ENCODE measurements around the gene FBXW2.
A peak's percentile ranks its signal among the peaks of the same experiment; 100 is the strongest.
"Not testable (repeated sequence)": the region's sequence is repeated elsewhere in the genome, so short reads cannot be mapped to it uniquely, and the experiment has no call there.

The FBXW2 gene

GRCh38 chr9:120777229-120777628 is 16.0 kb downstream of the FBXW2 start:
- DNase-seq = no peak

DNA sequence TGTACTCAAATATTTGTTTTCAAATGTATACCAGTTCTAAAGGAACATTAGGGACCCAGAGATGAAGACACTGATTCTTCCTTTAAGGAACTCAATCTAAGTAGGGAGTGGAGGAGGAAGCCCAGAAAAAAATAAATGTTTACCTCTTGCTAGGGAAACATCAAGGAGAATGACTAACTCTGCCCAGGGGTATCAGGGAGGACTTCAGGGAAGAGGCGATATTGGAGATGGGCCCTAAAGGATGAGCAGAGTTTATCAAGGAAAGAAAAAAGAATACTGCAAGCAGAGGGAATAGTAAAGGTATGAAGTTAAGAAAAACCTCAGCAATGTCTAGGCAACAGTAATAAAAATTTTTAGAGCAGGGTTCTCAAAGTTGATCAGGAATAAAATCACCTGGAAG is 16.4 kb downstream of the FBXW2 start:
- no peak for DNase-seq

- no peak for DNase-seq
Measured at GRCh38 chr9:120775859-120776258, 17.4 kb downstream of the FBXW2 start.

DNA sequence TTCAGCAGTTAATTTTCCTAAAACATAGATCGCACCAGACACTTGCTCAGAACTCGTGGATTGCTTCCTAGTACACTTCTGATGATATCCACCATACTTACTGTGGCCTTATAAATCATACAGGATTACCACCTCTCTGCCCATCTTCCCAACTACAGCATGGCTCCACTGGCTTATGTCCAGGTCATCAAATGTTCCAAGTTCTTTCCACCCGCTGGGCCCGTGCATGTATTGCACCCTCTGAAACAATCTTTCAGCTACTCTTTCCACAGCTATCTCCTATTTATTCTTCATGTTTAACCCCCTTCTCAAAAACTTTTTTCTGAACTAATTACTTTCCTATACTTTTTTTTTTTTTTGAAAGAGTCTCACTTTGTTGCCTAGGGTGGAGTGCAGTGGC is 18.5 kb downstream of the FBXW2 start:
- no peak for DNase-seq

GRCh38 chr9:120773256-120773655 is 20.0 kb downstream of the FBXW2 start:
- no peak for DNase-seq

DNA sequence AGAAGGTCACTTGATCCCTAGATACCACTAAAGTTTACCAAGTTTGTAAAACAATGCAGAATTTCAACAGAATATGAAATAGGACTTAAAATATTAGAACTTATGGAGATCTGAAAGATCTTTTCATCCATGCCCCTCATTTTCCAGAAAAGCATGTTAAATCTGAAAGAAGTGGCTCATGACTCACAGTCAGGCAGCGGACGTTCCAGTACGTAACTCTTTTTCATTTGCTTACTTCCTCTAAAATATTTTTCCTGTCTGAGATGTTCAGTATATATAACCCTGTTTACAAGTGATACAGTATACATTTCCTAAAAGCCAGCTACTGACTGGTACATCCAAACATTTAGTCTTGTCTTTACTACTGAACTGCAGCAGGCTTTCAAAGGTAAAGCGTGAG is 22.3 kb downstream of the FBXW2 start:
- DNase-seq = no peak

DNA sequence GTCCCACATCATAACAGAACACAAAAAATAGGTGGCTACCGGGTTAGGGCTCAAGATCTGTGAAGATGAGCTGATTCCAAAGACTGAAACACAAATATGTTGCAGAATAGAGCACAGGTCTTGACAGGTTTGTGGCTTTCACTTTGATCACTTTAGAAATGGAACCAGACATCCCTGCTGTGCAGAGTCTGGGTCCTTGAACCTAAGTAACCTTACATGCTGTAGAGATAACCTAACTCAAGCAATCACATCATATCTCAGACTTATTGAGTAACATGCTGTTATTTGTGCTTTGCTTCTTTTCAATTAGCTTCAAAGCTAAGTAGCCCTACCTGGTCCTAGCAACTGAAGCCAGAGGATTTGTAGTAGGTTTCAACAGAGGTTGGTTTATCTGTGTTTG is 24.3 kb downstream of the FBXW2 start:
- no peak for DNase-seq

DNA sequence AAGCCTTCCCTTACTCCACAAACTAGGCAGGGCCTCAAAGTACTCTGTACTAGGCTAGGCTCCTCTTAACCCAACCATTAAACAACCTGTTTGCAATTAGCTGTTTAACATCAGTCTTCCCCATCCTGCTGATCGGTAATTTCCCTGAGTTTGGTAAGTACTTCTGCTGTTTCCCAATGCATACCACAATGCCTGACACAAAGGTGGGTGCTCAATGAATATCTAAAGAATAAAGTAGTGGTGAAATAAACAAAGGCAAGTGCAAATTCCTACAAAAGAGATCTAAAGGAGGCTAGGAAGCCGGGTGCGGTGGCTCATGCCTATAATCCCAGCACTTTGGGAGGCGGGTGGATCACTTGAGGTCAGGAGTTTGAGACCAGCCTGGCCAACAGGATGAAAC is 25.0 kb downstream of the FBXW2 start:
- DNase-seq = no peak

GRCh38 chr9:120767451-120767850 is 25.8 kb downstream of the FBXW2 start:
- DNase-seq = no peak

GRCh38 chr9:120765910-120766425 is 27.2 kb downstream of the FBXW2 start:
- DNase-seq = no peak

DNA sequence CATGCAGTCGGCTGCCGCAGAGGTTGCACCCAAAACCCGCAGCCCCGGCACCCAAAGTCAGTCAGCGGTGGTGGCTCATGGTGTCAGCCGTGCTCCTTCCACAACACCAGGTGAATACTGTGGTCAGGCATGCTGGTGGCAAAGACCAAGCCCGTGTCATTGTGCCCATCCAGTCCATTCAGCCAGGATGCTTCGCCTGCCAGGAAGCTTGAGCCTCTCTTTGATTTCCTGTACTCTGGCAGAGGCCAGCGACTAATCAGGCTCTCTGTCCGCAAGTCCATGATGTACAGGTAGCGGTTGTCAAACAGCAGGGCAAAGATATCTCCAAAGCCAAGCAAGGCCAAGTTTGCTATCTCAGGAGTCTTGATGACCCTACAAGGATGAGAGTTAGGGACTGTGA is 28.7 kb downstream of the FBXW2 start:
- no peak for DNase-seq

DNA sequence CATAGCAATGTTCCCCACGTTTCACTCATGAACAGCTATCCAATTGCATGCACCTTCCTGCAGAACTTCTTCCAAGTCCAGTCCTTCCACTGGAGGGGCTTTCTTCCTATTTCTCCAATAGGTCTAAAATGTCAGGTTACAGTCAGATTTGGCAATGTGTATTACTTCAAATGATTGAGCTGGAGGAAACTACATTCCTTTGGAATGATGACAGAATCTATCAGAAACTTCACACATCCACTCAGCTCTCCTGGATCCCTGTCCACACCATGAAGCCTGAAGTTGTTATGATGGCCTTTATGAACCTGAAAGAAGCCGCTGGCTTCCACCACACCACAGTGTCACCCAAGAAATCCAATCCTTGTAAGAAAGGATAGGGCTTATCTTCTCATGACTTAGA is 32.2 kb downstream of the FBXW2 start:
- DNase-seq = no peak

DNA sequence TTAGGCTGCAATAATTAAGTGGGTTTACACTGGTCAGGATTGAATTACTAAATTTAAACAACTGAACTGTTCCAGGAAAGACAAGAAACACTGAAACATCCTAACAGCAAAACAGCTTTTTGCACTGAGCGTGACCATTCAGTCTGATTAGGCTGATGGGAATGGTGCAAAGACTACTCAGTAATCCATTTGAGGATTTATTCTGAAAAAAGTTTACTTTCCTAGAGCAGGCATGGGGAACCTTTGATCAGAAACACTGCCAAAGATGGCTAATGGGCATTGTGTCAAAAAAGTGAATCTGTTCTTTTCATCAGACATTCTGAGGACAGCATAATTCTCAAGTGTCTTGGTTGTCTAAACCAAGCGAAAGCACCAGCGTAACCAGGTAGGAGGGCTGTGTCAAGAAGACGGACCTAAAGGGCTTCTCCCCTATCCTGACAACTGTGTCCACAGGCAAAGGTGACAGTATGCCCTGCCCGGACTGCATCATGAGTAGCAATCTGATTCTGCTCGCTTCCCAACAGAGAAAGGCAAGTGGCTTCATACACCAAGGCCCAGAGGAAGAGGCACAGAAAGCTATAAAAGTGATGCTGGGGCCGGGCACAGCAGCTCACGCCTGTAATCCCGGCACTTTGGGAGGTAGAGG is 33.3 kb downstream of the FBXW2 start:
- no peak for DNase-seq

- no peak for DNase-seq
Measured at GRCh38 chr9:120758544-120758943, 34.7 kb downstream of the FBXW2 start.

DNA sequence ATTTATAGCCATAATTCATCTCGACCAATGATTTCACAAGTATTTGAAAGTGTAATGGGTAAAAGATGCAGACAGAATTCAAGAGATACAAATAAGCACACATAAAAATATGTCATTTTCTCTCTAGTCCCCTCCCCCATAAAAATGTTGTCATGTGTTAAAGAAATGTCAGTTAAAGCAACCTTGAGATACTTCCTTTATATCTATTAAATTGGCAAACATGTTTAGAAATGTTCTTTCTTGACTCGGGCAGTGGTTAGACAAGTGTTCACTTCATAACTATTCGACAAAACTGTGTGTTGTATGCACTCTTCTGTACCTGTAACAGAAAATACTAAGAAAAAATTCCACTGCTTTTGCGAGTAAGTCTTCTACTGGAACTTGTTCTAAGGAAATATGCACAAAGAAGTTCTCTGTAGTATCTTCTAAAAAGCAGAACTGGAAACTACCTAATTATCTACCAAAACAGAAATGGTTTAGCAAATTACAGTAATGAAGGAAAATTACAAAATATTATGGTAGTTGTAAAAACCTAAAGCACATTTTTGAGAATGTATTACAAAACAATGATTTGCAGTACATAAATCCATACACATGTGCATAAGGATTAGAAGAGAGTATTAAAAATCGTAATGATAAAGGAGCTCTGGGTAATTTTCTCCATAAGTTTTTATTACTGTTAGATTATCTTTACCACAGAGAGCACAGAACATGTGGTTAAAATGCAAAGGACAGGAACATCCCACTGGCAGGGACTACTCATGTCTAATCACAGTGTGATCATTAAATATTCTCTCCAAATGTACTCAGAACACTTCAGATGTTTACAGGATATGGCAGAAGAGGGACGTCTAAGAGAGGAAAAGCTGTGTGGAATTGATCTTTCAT is 35.9 kb downstream of the FBXW2 start:
- DNase-seq = no peak

DNA sequence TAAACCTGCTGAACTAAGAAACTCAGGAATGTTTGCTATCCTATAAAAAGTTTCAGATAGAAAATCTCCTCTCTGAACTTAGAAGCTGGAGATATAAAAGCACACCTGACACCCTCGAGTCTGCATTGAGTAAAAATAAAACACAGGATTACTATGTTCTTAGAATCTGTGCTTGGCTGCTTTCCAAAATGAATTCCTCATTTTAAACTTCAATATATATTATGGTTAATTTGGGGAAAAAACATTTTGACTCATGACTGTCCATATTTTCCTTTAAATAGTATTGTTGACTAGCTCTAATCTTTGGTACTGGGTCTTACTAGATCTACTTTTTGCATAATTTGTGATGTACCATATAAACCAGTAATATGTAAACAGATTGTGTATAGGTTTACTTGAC is 36.7 kb downstream of the FBXW2 start:
- DNase-seq = no peak

- peak; percentile 1 for DNase-seq
Measured at GRCh38 chr9:120755810-120756434, 37.3 kb downstream of the FBXW2 start.

DNA sequence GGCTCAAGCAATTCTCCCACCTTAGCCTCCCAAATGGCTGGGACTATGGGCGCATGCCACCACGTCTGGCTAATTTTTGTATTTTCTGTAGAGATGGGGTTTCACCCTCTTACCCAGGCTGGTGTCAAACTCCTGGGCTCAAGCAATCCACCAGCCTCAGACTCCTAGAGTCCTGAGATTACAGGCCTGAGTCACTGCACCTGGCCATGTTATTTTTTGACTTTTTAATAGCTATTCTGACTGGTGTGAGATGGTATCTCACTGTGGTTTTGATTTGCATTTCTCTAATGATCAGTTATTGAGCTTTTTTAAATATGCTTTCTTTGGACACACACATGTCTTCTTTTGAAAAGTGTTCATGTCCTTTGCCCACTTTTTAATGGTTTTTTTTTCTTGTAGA is 38.2 kb downstream of the FBXW2 start:
- DNase-seq = no peak

DNA sequence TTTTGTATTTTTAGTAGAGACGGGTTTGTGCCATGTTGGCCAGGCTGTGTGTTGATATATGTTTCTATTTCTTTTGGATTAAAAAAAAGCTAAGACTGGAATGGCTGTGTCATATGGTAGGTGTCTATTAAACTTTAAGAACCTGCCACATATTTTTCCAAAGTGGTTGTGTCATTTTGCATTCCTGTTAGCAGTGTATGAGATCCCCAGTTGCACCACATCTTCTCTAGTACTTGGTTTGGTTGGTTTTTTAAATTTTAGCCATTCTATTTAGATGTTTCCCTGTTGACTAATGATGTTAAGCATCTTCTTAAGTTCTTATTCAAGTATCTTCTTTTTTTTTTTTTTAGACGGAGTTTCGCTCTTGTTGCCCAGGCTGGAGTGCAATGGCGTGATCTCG is 42.8 kb downstream of the FBXW2 start:
- no peak for DNase-seq

- not testable (repeated sequence) for DNase-seq
Measured at GRCh38 chr9:120746366-120746765, 46.9 kb downstream of the FBXW2 start.

- DNase-seq = no peak
Measured at GRCh38 chr9:120745278-120745677, 47.9 kb downstream of the FBXW2 start.

- DNase-seq = no peak
Measured at GRCh38 chr9:120742951-120743416, 50.2 kb downstream of the FBXW2 start.

DNA sequence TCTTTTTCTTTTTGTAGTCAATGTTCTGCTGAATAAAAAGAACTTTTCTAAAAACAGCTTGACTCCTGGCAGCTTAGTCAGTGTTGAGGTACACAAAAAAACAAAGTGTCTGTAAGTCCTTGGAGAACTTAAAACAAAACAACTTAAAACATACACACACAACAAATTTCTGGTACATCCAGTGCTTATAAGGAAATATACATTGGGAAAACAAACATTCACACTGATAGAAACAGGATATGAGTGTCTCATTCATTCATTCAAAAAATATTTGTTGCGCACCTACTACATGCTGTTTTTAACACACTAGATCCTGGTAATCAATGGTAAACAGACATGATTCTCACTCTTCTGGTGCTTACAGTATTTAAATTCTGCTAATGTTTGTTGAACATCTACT is 51.5 kb downstream of the FBXW2 start:
- no peak for DNase-seq

GRCh38 chr9:120741191-120741590 is 52.0 kb downstream of the FBXW2 start:
- no peak for DNase-seq
